HepG2 (cell line): ENCODE measurements around the gene VPS52.
"Not testable (repeated sequence)": the region's sequence is repeated elsewhere in the genome, so short reads cannot be mapped to it uniquely, and the experiment has no call there.

ENCODE experiments used
- ATF6 ChIP-seq: sonication (generic); formaldehyde crosslinking; conservative IDR thresholded peaks from 2 replicates; pipeline ENCODE4 v1.4.0; 2020; ENCODE audit warnings: missing genetic modification reagents
- CTCF ChIP-seq: sonication (generic); formaldehyde crosslinking; IDR thresholded peaks from 2 replicates; pipeline ENCODE4 v1.5.0; 2020; ENCODE audit warnings: mild to moderate bottlenecking, missing genetic modification reagents, moderate library complexity
- EP300 ChIP-seq, 3 experiments: sonication (generic) in 1 of 3; formaldehyde crosslinking in 1 of 3; IDR thresholded peaks; 2 replicates each; pipeline versions ENCODE4 v1.5.1 to v1.6.1; 2011 to 2020; ENCODE audit warnings: low read depth in 2 of 3, low read length in 2 of 3, borderline replicate concordance in 1 of 3, improper control_type of control experiment in 1 of 3, mild to moderate bottlenecking in 1 of 3, missing genetic modification reagents in 1 of 3, moderate library complexity in 1 of 3
- ERF ChIP-seq: IDR thresholded peaks from 2 replicates; pipeline ENCODE4 v1.6.1; 2018; ENCODE audit warnings: missing biosample characterization, missing genetic modification reagents
- ETV6 ChIP-seq: sonication (generic); formaldehyde crosslinking; conservative IDR thresholded peaks from 2 replicates; pipeline ENCODE4 v1.4.0; 2020; ENCODE audit warnings: missing genetic modification reagents
- PHF21A ChIP-seq: sonication (generic); formaldehyde crosslinking; IDR thresholded peaks from 2 replicates; pipeline ENCODE4 v1.5.0; 2020; ENCODE audit warnings: mild to moderate bottlenecking, missing genetic modification reagents
- POLR2A ChIP-seq, 2 experiments: IDR thresholded peaks; 2 replicates each; pipeline ENCODE4 v1.6.1; 2011; ENCODE audit warnings: low read depth in 2 of 2, low read length in 2 of 2, mild to moderate bottlenecking in 1 of 2, moderate library complexity in 1 of 2; ENCODE audit not compliant: insufficient read depth in 1 of 2
- POLR2AphosphoS5 ChIP-seq: IDR thresholded peaks from 2 replicates; pipeline ENCODE4 v1.6.1; 2012; ENCODE audit warnings: low read depth, low read length
- TAF1 ChIP-seq: sonication (generic); formaldehyde crosslinking; IDR thresholded peaks from 2 replicates; pipeline ENCODE4 v1.4.0; 2020; ENCODE audit warnings: missing genetic modification reagents
- ZBTB26 ChIP-seq: IDR thresholded peaks from 2 replicates; pipeline ENCODE4 v1.6.1; 2016; ENCODE audit warnings: missing compliant biosample characterization, missing genetic modification reagents, borderline replicate concordance
- ZBTB3 ChIP-seq: sonication (generic); formaldehyde crosslinking; IDR thresholded peaks from 2 replicates; pipeline ENCODE4 v1.4.0; 2020; ENCODE audit warnings: low read depth, mild to moderate bottlenecking, moderate library complexity, missing genetic modification reagents, borderline replicate concordance
- ZFP37 ChIP-seq: sonication (generic); formaldehyde crosslinking; IDR thresholded peaks from 2 replicates; pipeline ENCODE4 v1.4.0; 2020; ENCODE audit warnings: missing genetic modification reagents, borderline replicate concordance
- ZNF775 ChIP-seq: sonication (generic); formaldehyde crosslinking; IDR thresholded peaks from 2 replicates; pipeline ENCODE4 v1.4.0; 2020; ENCODE audit warnings: missing genetic modification reagents, mild to moderate bottlenecking, moderate library complexity, borderline replicate concordance

GRCh38 chr6:33285214-33285613 lies 13.5 kb upstream of the VPS52 start:
- TF ChIP-seq ZBTB3; ZNF775; ETV6 (CRISPR knock-in tag); ERF; EP300 (IDR thresholded peaks at IDR 0.05; ENCODE audit: low read depth in 2 of 2, low read length in 2 of 2); EP300 (CRISPR knock-in tag; IDR thresholded peaks at IDR 0.05; ENCODE audit: borderline replicate concordance); TAF1 (CRISPR knock-in tag); ATF6; PHF21A (CRISPR knock-in tag); ZBTB26; POLR2A (IDR thresholded peaks at IDR 0.05; ENCODE audit: insufficient read depth in 1 of 2, low read depth in 2 of 2, low read length in 2 of 2); CTCF (CRISPR knock-in tag); POLR2AphosphoS5; ZFP37 (CRISPR knock-in tag): not testable (repeated sequence)
